Adrenal gland (tissue), 5 donors: Measurements from ENCODE around the gene PURA.

ENCODE experiments used
- CTCF ChIP-seq, 6 experiments: fragments of 450-650 bp in 4 of 6; fragments of 200-600 bp in 2 of 6; sonication (generic) in 1 of 6; IDR thresholded peaks; 1 replicate in 5 of 6; 2 replicates in 1 of 6; pipeline versions ENCODE4 v1.5.1 to v1.8.0; 2016 to 2021; ENCODE audit warnings: antibody characterized with exemption in 6 of 6, mild to moderate bottlenecking in 2 of 6, moderate library complexity in 1 of 6
- POLR2A ChIP-seq, 2 donors: fragments of 450-650 bp; IDR thresholded peaks; one replicate each; pipeline ENCODE4 v1.6.1; 2017; ENCODE audit warnings: antibody characterized with exemption in 2 of 2, mild to moderate bottlenecking in 2 of 2, moderate library complexity in 1 of 2
- donor health status: DM: no; HTN: no; CAD: no.

GRCh38 chr5:140076142-140076541 is 37.8 kb upstream of the PURA start:
- TF ChIP-seq CTCF (IDR thresholded peaks at IDR 0.05) (no peak), POLR2A (IDR thresholded peaks at IDR 0.05) (no peak)
